Loucy (cell line): ENCODE measurements around the gene SNX25.

Source experiments
- CTCF ChIP-seq: fragments of 200-600 bp; sonication (generic); conservative IDR thresholded peaks from 2 replicates; pipeline ENCODE4 v1.5.1; 2014; ENCODE audit warnings: mild to moderate bottlenecking, antibody characterized with exemption, low read length
- EZH2phosphoT487 ChIP-seq: fragments of 200-600 bp; IDR thresholded peaks from 2 replicates; pipeline ENCODE4 v1.6.1; 2018; ENCODE audit warnings: antibody characterized with exemption, mild to moderate bottlenecking, moderate library complexity, borderline replicate concordance

- no peak for TF ChIP-seq CTCF
- TF ChIP-seq EZH2phosphoT487: no peak
Measured at GRCh38 chr4:185202984-185203485, 6.4 kb upstream of the SNX25 start.
